Astrocyte (in vitro differentiated cells and primary cell): ENCODE data around the gene DPY19L3.

Source experiments
- EZH2 ChIP-seq: IDR thresholded peaks from 2 replicates; pipeline ENCODE4 v1.6.1; 2012; ENCODE audit warnings: mild to moderate bottlenecking, low read length, inconsistent platforms; ENCODE audit not compliant: insufficient read depth
- TF ChIP-seq, protein P1 (sequence below): IDR thresholded peaks from 2 replicates; pipeline ENCODE4 v1.5.1; 2011; ENCODE audit warnings: low read depth, mild to moderate bottlenecking, inconsistent platforms, low read length, moderate library complexity; ENCODE audit not compliant: insufficient read depth

DNA sequence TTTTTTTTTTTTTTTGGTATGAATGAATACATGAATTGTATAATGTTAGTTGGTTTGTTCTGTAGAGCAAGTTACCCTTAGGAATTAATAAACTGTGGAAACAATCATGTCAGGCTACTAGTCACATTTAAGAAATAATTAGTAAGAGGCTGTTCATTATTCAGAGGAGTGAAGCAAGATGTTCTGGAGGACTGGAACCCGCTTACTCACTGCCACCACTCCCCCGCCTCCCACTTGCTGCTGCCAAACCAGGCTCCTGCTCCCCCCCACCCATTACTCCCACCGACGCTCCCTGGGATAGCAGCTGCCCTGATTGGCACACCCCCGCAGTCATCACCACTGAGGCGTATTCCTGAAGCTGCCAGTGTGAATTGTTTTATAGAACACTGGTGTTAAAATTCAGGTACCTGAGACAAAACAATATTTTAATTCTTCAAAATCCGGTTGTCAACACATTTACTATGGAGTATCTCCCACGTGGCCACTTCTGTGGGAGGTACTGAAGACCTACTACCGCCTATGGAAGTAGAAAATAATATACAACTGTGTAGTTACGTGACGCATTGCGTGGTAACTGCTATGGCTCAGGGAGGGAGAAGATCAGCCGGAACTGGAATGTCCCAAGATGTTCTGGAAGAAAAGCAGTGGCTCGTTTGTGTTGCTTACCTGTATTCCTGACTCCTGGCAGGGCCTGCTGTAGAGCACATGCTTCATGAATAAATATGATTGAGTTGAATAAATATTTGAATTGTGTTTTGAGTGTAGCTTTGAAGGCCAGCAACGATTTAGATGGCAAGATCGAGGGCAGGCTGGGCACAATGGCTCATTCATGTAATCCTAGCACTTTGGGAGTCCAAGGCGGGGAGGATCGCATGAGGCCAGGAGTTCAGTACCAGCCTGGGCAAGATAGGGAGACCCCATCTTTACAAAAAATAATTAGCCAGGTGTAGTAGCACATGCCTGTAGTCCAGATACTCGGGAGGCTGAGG, 1.7 kb downstream of the DPY19L3 start:
- TF ChIP-seq, protein P1, sequence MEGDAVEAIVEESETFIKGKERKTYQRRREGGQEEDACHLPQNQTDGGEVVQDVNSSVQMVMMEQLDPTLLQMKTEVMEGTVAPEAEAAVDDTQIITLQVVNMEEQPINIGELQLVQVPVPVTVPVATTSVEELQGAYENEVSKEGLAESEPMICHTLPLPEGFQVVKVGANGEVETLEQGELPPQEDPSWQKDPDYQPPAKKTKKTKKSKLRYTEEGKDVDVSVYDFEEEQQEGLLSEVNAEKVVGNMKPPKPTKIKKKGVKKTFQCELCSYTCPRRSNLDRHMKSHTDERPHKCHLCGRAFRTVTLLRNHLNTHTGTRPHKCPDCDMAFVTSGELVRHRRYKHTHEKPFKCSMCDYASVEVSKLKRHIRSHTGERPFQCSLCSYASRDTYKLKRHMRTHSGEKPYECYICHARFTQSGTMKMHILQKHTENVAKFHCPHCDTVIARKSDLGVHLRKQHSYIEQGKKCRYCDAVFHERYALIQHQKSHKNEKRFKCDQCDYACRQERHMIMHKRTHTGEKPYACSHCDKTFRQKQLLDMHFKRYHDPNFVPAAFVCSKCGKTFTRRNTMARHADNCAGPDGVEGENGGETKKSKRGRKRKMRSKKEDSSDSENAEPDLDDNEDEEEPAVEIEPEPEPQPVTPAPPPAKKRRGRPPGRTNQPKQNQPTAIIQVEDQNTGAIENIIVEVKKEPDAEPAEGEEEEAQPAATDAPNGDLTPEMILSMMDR = no peak
- TF ChIP-seq EZH2 = no peak
